RWPE2 (cell line): ENCODE data around the gene GPR160.

Experiments
- ATAC-seq: fragments of 200-7000 bp; cut with Tn5 transposase; 3 replicates; pipeline ENCODE4 v1.9.1; 2021; ENCODE audit warnings: low read depth
- DNase-seq: peaks from one replicate; pipeline ENCODE4 v3.0.0-alpha.2; 2020; ENCODE audit warnings: low spot score
- H3K27ac ChIP-seq: fragments of 450-650 bp; 2 replicates; pipeline ENCODE4 v1.5.1; 2017; ENCODE audit warnings: mild to moderate bottlenecking; ENCODE audit not compliant: poor library complexity, severe bottlenecking
- H3K27me3 ChIP-seq: fragments of 250-450 bp; sonication (Bioruptor Pico); 2 replicates; pipeline ENCODE4 v1.5.1; 2021; ENCODE audit warnings: mild to moderate bottlenecking, moderate library complexity; ENCODE audit not compliant: insufficient read depth, poor library complexity, severe bottlenecking
- H3K36me3 ChIP-seq: fragments of 250-450 bp; sonication (Bioruptor Pico); 2 replicates; pipeline ENCODE4 v1.5.1; 2020; ENCODE audit warnings: low read depth, mild to moderate bottlenecking, moderate library complexity
- H3K4me1 ChIP-seq: fragments of 250-450 bp; sonication (Bioruptor Pico); 2 replicates; pipeline ENCODE4 v1.5.1; 2021; ENCODE audit warnings: mild to moderate bottlenecking, moderate library complexity; ENCODE audit not compliant: insufficient read depth, poor library complexity, severe bottlenecking
- H3K4me3 ChIP-seq: fragments of 250-450 bp; sonication (Bioruptor Pico); 2 replicates; pipeline ENCODE4 v1.5.1; 2021; ENCODE audit warnings: mild to moderate bottlenecking, moderate library complexity; ENCODE audit not compliant: severe bottlenecking
- H3K9me3 ChIP-seq: fragments of 250-450 bp; sonication (Bioruptor Pico); 2 replicates; pipeline ENCODE4 v1.5.1; 2021; ENCODE audit warnings: mild to moderate bottlenecking, moderate library complexity; ENCODE audit not compliant: severe bottlenecking
- TF ChIP-seq, protein P1 (sequence below): fragments of 450-650 bp; IDR thresholded peaks from one replicate; pipeline ENCODE4 v1.5.1; 2017; ENCODE audit warnings: mild to moderate bottlenecking, moderate library complexity; ENCODE audit not compliant: poor library complexity, severe bottlenecking

GPR160 gene

GRCh38 chr3:170128977-170129431 is 91.2 kb downstream of the GPR160 start:
- H3K36me3 ChIP-seq: peaks cover 83% of the 10 kb centered on the region
- ATAC-seq (peak; percentile 55), DNase-seq (no peak)
- no peaks in the 10 kb centered on the region for H3K9me3 ChIP-seq
- H3K27me3 ChIP-seq: no peaks in the 10 kb centered on the region
- no peaks in the 10 kb centered on the region for H3K4me1 ChIP-seq
- H3K27ac ChIP-seq: no peak overlapping the region
- H3K4me3 ChIP-seq: no peak overlapping the region
- TF ChIP-seq, protein P1, sequence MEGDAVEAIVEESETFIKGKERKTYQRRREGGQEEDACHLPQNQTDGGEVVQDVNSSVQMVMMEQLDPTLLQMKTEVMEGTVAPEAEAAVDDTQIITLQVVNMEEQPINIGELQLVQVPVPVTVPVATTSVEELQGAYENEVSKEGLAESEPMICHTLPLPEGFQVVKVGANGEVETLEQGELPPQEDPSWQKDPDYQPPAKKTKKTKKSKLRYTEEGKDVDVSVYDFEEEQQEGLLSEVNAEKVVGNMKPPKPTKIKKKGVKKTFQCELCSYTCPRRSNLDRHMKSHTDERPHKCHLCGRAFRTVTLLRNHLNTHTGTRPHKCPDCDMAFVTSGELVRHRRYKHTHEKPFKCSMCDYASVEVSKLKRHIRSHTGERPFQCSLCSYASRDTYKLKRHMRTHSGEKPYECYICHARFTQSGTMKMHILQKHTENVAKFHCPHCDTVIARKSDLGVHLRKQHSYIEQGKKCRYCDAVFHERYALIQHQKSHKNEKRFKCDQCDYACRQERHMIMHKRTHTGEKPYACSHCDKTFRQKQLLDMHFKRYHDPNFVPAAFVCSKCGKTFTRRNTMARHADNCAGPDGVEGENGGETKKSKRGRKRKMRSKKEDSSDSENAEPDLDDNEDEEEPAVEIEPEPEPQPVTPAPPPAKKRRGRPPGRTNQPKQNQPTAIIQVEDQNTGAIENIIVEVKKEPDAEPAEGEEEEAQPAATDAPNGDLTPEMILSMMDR: no peak

DNA sequence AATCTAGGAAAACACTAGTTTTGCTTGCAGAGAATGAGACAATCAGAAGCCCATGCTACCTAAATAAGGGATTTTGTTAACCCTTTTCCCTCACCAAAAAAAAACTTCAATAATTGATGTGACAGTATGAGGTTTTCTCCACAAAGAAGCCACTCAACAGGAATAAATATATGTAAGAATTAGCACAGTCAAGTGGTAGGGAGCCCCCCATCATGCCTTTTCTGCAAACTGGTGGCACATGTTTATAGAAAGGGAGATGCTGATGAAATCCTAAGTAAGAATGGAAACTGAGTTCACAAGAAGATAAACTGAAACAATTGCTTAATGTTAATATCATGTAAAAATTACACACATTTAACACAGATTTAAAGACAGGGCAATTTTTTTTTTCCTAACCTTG is 92.7 kb downstream of the GPR160 start:
- Histone ChIP-seq H3K4me3 (no peak overlapping the region), H3K27ac (no peak overlapping the region), H3K9me3 (no peaks in the 10 kb centered on the region), H3K36me3 (peaks cover 82% of the 10 kb centered on the region), H3K4me1 (no peaks in the 10 kb centered on the region), H3K27me3 (no peaks in the 10 kb centered on the region)
- TF ChIP-seq, protein P1: no peak
- ATAC-seq: no peak
- DNase-seq: no peak

GRCh38 chr3:170132335-170132734 is 94.5 kb downstream of the GPR160 start:
- no peaks in the 10 kb centered on the region for H3K27me3 ChIP-seq
- peaks cover 86% of the 10 kb centered on the region for H3K36me3 ChIP-seq
- H3K4me1 ChIP-seq: no peaks in the 10 kb centered on the region
- H3K9me3 ChIP-seq: no peaks in the 10 kb centered on the region
- TF ChIP-seq, protein P1: no peak
- ATAC-seq (no peak), DNase-seq (no peak)
- H3K27ac ChIP-seq: no peak overlapping the region
- H3K4me3 ChIP-seq: no peak overlapping the region
